ENCODE data around the gene SLC2A5.

Gene SLC2A5

GRCh38 chr1:9037476-9038337 lies 31.7 kb downstream of the SLC2A5 start:
- Histone ChIP-seq H3K27me3 (ENCODE audit: insufficient read depth, low read length) (no peaks in the 10 kb centered on the region), H4K12ac (ENCODE audit: low read depth, low read length) (no peak overlapping the region), H4K91ac (ENCODE audit: low read depth, low read length) (peak overlapping the region; percentile 22), H2BK5ac (ENCODE audit: low read depth, low read length, poor library complexity) (no peak overlapping the region), H2AK5ac (ENCODE audit: low read length) (no peak overlapping the region), H3K9me3 (ENCODE audit: insufficient read depth, low read depth, low read length) (peaks cover 7% of the 10 kb centered on the region), H3K4me2 (ENCODE audit: low read length) (no peak overlapping the region), H3K79me2 (ENCODE audit: control insufficient read depth, insufficient read depth, low read length, poor library complexity) (no peaks in the 10 kb centered on the region), H3K27ac (ENCODE audit: low read depth, low read length) (no peak overlapping the region), H4K8ac (ENCODE audit: low read depth, low read length) (no peak overlapping the region), H3K9ac (ENCODE audit: low read length) (no peak overlapping the region), H2BK120ac (ENCODE audit: insufficient read depth, low read length, poor library complexity) (no peak overlapping the region), H2BK12ac (ENCODE audit: low read length) (no peak overlapping the region), H3K4me1 (ENCODE audit: control insufficient read depth in 1 of 2, insufficient read depth in 2 of 2, low read length in 2 of 2) (peaks cover 2% of the 10 kb centered on the region in 2 experiments), H3K4me3 (ENCODE audit: low read depth, low read length) (no peak overlapping the region), H3K36me3 (ENCODE audit: control insufficient read depth in 1 of 2, insufficient read depth in 2 of 2, low read length in 2 of 2) (no peaks in the 10 kb centered on the region), H3K14ac (ENCODE audit: low read length) (no peak overlapping the region), H3K4ac (ENCODE audit: low read depth, low read length) (no peak overlapping the region), H2AFZ (ENCODE audit: insufficient read depth, low read length, poor library complexity) (no peak overlapping the region), H3K23ac (ENCODE audit: low read length) (no peak overlapping the region), H3K79me1 (ENCODE audit: low read length) (no peaks in the 10 kb centered on the region), H3K18ac (ENCODE audit: low read length) (no peak overlapping the region)
- no peak for DNase-seq
- WGBS (ENCODE audit: extremely low coverage, insufficient coverage, insufficient read length), result no CpG with 5 or more reads among the region's 28 CpGs

DNA sequence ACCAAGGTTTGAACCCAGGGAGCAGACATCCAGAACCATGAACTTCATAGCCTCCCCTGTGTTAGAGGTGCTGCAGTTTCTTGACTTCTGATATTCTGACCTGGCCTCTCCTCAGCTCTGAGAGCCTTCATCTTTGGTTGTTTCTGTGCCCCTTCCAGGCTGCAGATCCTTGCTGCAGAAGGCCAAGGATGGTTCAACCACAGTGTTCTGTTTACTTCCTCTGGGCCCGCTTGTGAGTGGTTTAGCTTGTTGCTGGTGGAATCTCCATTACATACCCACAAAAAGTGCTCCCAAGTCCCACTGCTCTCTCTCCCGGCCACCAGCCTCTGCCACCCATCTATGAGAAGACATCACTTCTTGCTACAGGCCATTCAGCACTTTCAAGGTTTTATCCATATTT lies 34.2 kb downstream of the SLC2A5 start:
- Histone ChIP-seq H2BK12ac (ENCODE audit: low read length) (no peak overlapping the region), H3K9ac (ENCODE audit: low read length) (no peak overlapping the region), H2AFZ (ENCODE audit: insufficient read depth, low read length, poor library complexity) (no peak overlapping the region), H3K18ac (ENCODE audit: low read length) (no peak overlapping the region), H4K91ac (ENCODE audit: low read depth, low read length) (no peak overlapping the region), H2AK5ac (ENCODE audit: low read length) (no peak overlapping the region), H3K4ac (ENCODE audit: low read depth, low read length) (no peak overlapping the region), H4K8ac (ENCODE audit: low read depth, low read length) (no peak overlapping the region), H3K4me2 (ENCODE audit: low read length) (no peak overlapping the region), H4K12ac (ENCODE audit: low read depth, low read length) (no peak overlapping the region), H3K27me3 (ENCODE audit: insufficient read depth, low read length) (no peaks in the 10 kb centered on the region), H3K4me3 (ENCODE audit: low read depth, low read length) (no peak overlapping the region), H3K36me3 (ENCODE audit: control insufficient read depth in 1 of 2, insufficient read depth in 2 of 2, low read length in 2 of 2) (no peaks in the 10 kb centered on the region), H3K14ac (ENCODE audit: low read length) (no peak overlapping the region), H3K9me3 (ENCODE audit: insufficient read depth, low read depth, low read length) (peaks cover 22% of the 10 kb centered on the region), H2BK5ac (ENCODE audit: low read depth, low read length, poor library complexity) (no peak overlapping the region), H3K4me1 (ENCODE audit: control insufficient read depth in 1 of 2, insufficient read depth in 2 of 2, low read length in 2 of 2) (peaks cover 2% of the 10 kb centered on the region in 2 experiments), H3K27ac (ENCODE audit: low read depth, low read length) (no peak overlapping the region), H3K79me1 (ENCODE audit: low read length) (no peaks in the 10 kb centered on the region), H3K79me2 (ENCODE audit: control insufficient read depth, insufficient read depth, low read length, poor library complexity) (no peaks in the 10 kb centered on the region), H2BK120ac (ENCODE audit: insufficient read depth, low read length, poor library complexity) (no peak overlapping the region), H3K23ac (ENCODE audit: low read length) (no peak overlapping the region)
- no CpG with 5 or more reads among the region's 2 CpGs for WGBS (ENCODE audit: extremely low coverage, insufficient coverage, insufficient read length)
- no peak for DNase-seq

DNA sequence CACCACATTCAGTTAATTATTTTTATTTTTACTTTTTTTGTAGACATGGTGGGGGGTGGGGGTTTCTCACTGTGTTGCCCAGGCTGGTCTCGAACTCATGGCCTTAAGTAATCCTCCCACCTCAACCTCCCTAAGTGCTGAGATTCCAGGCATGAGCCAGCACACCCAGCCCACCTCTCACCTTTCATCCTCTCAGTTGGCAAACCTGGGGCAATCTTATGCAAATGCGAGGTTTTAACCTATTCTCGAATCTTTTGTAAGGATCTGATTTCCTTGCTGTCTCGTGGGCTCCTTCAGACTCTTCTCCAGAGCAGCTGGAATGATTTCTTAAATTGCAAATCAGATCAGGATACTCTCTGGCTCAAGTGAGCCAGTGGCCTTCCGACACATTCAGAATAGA lies 36.1 kb downstream of the SLC2A5 start:
- Histone ChIP-seq H3K79me1 (ENCODE audit: low read length) (no peaks in the 10 kb centered on the region), H3K23ac (ENCODE audit: low read length) (no peak overlapping the region), H3K36me3 (ENCODE audit: control insufficient read depth in 1 of 2, insufficient read depth in 2 of 2, low read length in 2 of 2) (no peaks in the 10 kb centered on the region), H3K4me2 (ENCODE audit: low read length) (no peak overlapping the region), H2AK5ac (ENCODE audit: low read length) (no peak overlapping the region), H3K4ac (ENCODE audit: low read depth, low read length) (no peak overlapping the region), H3K9me3 (ENCODE audit: insufficient read depth, low read depth, low read length) (peaks cover 24% of the 10 kb centered on the region), H4K8ac (ENCODE audit: low read depth, low read length) (no peak overlapping the region), H3K27me3 (ENCODE audit: insufficient read depth, low read length) (no peaks in the 10 kb centered on the region), H2BK5ac (ENCODE audit: low read depth, low read length, poor library complexity) (no peak overlapping the region), H3K27ac (ENCODE audit: low read depth, low read length) (no peak overlapping the region), H3K79me2 (ENCODE audit: control insufficient read depth, insufficient read depth, low read length, poor library complexity) (no peaks in the 10 kb centered on the region), H2BK120ac (ENCODE audit: insufficient read depth, low read length, poor library complexity) (no peak overlapping the region), H3K9ac (ENCODE audit: low read length) (no peak overlapping the region), H2AFZ (ENCODE audit: insufficient read depth, low read length, poor library complexity) (no peak overlapping the region), H2BK12ac (ENCODE audit: low read length) (no peak overlapping the region), H4K91ac (ENCODE audit: low read depth, low read length) (no peak overlapping the region), H3K4me3 (ENCODE audit: low read depth, low read length) (no peak overlapping the region), H3K4me1 (ENCODE audit: control insufficient read depth in 1 of 2, insufficient read depth in 2 of 2, low read length in 2 of 2) (peaks cover 2% of the 10 kb centered on the region in 2 experiments), H4K12ac (ENCODE audit: low read depth, low read length) (no peak overlapping the region), H3K18ac (ENCODE audit: low read length) (no peak overlapping the region), H3K14ac (ENCODE audit: low read length) (no peak overlapping the region)
- WGBS (ENCODE audit: extremely low coverage, insufficient coverage, insufficient read length), result no CpG with 5 or more reads among the region's 5 CpGs
- DNase-seq, result no peak

- no CpG with 5 or more reads among the region's 12 CpGs for WGBS (ENCODE audit: extremely low coverage, insufficient coverage, insufficient read length)
- no peak overlapping the region for H3K18ac ChIP-seq (ENCODE audit: low read length)
Measured at GRCh38 chr1:9031484-9032259, 37.8 kb downstream of the SLC2A5 start.

More at GRCh38 chr1:9031484-9032259, 37.8 kb downstream of the SLC2A5 start:
- H3K27ac ChIP-seq (ENCODE audit: low read depth, low read length), result no peak overlapping the region
- no peaks in the 10 kb centered on the region for H3K36me3 ChIP-seq (ENCODE audit: control insufficient read depth in 1 of 2, insufficient read depth in 2 of 2, low read length in 2 of 2)
- H3K4ac ChIP-seq (ENCODE audit: low read depth, low read length), result no peak overlapping the region
- H3K9me3 ChIP-seq (ENCODE audit: insufficient read depth, low read depth, low read length), result peaks cover 24% of the 10 kb centered on the region
- no peak overlapping the region for H4K91ac ChIP-seq (ENCODE audit: low read depth, low read length)
- no peak overlapping the region for H4K8ac ChIP-seq (ENCODE audit: low read depth, low read length)
- no peaks in the 10 kb centered on the region for H3K27me3 ChIP-seq (ENCODE audit: insufficient read depth, low read length)
- no peaks in the 10 kb centered on the region for H3K4me1 ChIP-seq (ENCODE audit: control insufficient read depth in 1 of 2, insufficient read depth in 2 of 2, low read length in 2 of 2)
- H3K4me2 ChIP-seq (ENCODE audit: low read length), result no peak overlapping the region
- H3K4me3 ChIP-seq (ENCODE audit: low read depth, low read length), result no peak overlapping the region
- no peak overlapping the region for H2BK120ac ChIP-seq (ENCODE audit: insufficient read depth, low read length, poor library complexity)
- no peak overlapping the region for H2BK5ac ChIP-seq (ENCODE audit: low read depth, low read length, poor library complexity)
- H3K79me1 ChIP-seq (ENCODE audit: low read length), result no peaks in the 10 kb centered on the region
- no peak overlapping the region for H4K12ac ChIP-seq (ENCODE audit: low read depth, low read length)
- no peak overlapping the region for H2BK12ac ChIP-seq (ENCODE audit: low read length)
- no peak overlapping the region for H3K23ac ChIP-seq (ENCODE audit: low read length)
- H3K79me2 ChIP-seq (ENCODE audit: control insufficient read depth, insufficient read depth, low read length, poor library complexity), result no peaks in the 10 kb centered on the region
- no peak overlapping the region for H3K9ac ChIP-seq (ENCODE audit: low read length)
- no peak overlapping the region for H2AK5ac ChIP-seq (ENCODE audit: low read length)
- H2AFZ ChIP-seq (ENCODE audit: insufficient read depth, low read length, poor library complexity), result no peak overlapping the region
- no peak for DNase-seq
- H3K14ac ChIP-seq (ENCODE audit: low read length), result no peak overlapping the region
